GM23338 (cell line): ENCODE data around the gene FBXW7. TPM values are rescaled to one million over a fixed set of nuclear protein-coding genes. Genes with fewer than 3 reads are reported as not detected.

Experiments used
- ATAC-seq: fragments of 200-7000 bp; cut with Tn5 transposase; 3 replicates; pipeline ENCODE4 v1.9.1; 2020
- DNase-seq: peaks from one replicate; pipeline ENCODE4 v3.0.0-alpha.2; 2015; ENCODE audit warnings: low spot score
- H2AFZ ChIP-seq: fragments of 200-600 bp; sonication (generic); 2 replicates; pipeline ENCODE4 v1.8.0; 2016; ENCODE audit warnings: antibody characterized with exemption, mild to moderate bottlenecking, moderate library complexity
- H3F3A ChIP-seq: fragments of 200-600 bp; sonication (generic); replicated peaks from 2 replicates; pipeline ENCODE4 v1.8.0; 2017; ENCODE audit warnings: antibody characterized with exemption, mixed run types, low read depth
- H3K27ac ChIP-seq: fragments of 200-600 bp; sonication (generic); 2 replicates; pipeline ENCODE4 v1.6.1; 2016; ENCODE audit warnings: low read depth
- H3K27me3 ChIP-seq: fragments of 200-600 bp; sonication (generic); 2 replicates; pipeline ENCODE4 v1.8.0; 2016; ENCODE audit warnings: mild to moderate bottlenecking, mixed run types, moderate library complexity; ENCODE audit not compliant: insufficient read depth
- H3K36me3 ChIP-seq: fragments of 200-600 bp; sonication (generic); 2 replicates; pipeline ENCODE4 v1.8.0; 2016; ENCODE audit warnings: mild to moderate bottlenecking; ENCODE audit not compliant: insufficient read depth
- H3K4me1 ChIP-seq: fragments of 200-600 bp; sonication (generic); 2 replicates; pipeline ENCODE4 v1.8.0; 2016; ENCODE audit warnings: mild to moderate bottlenecking, moderate library complexity; ENCODE audit not compliant: insufficient read depth
- H3K4me2 ChIP-seq: fragments of 200-600 bp; sonication (generic); 2 replicates; pipeline ENCODE4 v1.7.1; 2017; ENCODE audit warnings: mixed run types
- H3K4me3 ChIP-seq: fragments of 200-600 bp; sonication (generic); 2 replicates; pipeline ENCODE4 v1.6.1; 2016; ENCODE audit warnings: mixed run types
- H3K79me2 ChIP-seq: fragments of 200-600 bp; sonication (generic); replicated peaks from 2 replicates; pipeline ENCODE4 v1.8.0; 2017; ENCODE audit warnings: mild to moderate bottlenecking; ENCODE audit not compliant: insufficient read depth
- H3K9me2 ChIP-seq: fragments of 200-600 bp; sonication (generic); 2 replicates; pipeline ENCODE4 v1.8.0; 2017; ENCODE audit not compliant: insufficient read depth
- H4K20me1 ChIP-seq: fragments of 200-600 bp; sonication (generic); replicated peaks from 2 replicates; pipeline ENCODE4 v1.8.0; 2017; ENCODE audit warnings: mild to moderate bottlenecking; ENCODE audit not compliant: insufficient read depth
- H3K27ac Mint-ChIP-seq: 2 replicates; pipeline ENCODE4 v1.8.0; 2020; ENCODE audit warnings: inconsistent platforms, mild to moderate bottlenecking, moderate library complexity, mixed read lengths
- H3K27me3 Mint-ChIP-seq: 3 replicates; pipeline ENCODE4 v1.8.0; 2022; ENCODE audit warnings: low read depth, mild to moderate bottlenecking, moderate library complexity, mixed read lengths, inconsistent platforms; ENCODE audit not compliant: insufficient read depth, poor library complexity
- H3K36me3 Mint-ChIP-seq: 3 replicates; pipeline ENCODE4 v1.8.0; 2021; ENCODE audit warnings: low read depth, mild to moderate bottlenecking, inconsistent platforms, moderate library complexity, mixed read lengths
- H3K4me1 Mint-ChIP-seq: 3 replicates; pipeline ENCODE4 v1.8.0; 2020; ENCODE audit warnings: mild to moderate bottlenecking, inconsistent platforms, mixed read lengths
- H3K4me3 Mint-ChIP-seq: 3 replicates; pipeline ENCODE4 v1.8.0; 2021; ENCODE audit warnings: moderate library complexity, mild to moderate bottlenecking, inconsistent platforms, mixed read lengths
- H3K9me3 Mint-ChIP-seq: 3 replicates; pipeline ENCODE4 v1.8.0; 2020; ENCODE audit warnings: moderate library complexity, mild to moderate bottlenecking, inconsistent platforms, mixed read lengths
- CREB1 ChIP-seq: fragments of 250-450 bp; sonication (Bioruptor Pico); IDR thresholded peaks from 2 replicates; pipeline ENCODE4 v1.5.0; 2020; ENCODE audit warnings: low read depth, mild to moderate bottlenecking, moderate library complexity
- CTCF ChIP-seq, 2 experiments: fragments of 200-600 bp in 1 of 2; sonication (generic) in 1 of 2; conservative IDR thresholded peaks; 2 replicates each; pipeline versions ENCODE4 v1.5.1 to v1.6.1; 2016 to 2017; ENCODE audit warnings: antibody characterized with exemption in 2 of 2, low read depth in 2 of 2, mild to moderate bottlenecking in 2 of 2, moderate library complexity in 1 of 2
- ETS1 ChIP-seq: IDR thresholded peaks from 2 replicates; pipeline ENCODE4 v1.6.1; 2016; ENCODE audit warnings: antibody characterized with exemption
- EZH2 ChIP-seq: fragments of 200-600 bp; sonication (generic); IDR thresholded peaks from one replicate; pipeline ENCODE4 v1.8.0; 2017; ENCODE audit warnings: antibody characterized with exemption, mild to moderate bottlenecking, low read depth; ENCODE audit not compliant: unreplicated experiment
- EZH2phosphoT487 ChIP-seq: fragments of 200-600 bp; sonication (generic); IDR thresholded peaks from one replicate; pipeline ENCODE4 v1.8.1; 2018; ENCODE audit warnings: antibody characterized with exemption; ENCODE audit not compliant: unreplicated experiment
- JUNB ChIP-seq: IDR thresholded peaks from one replicate; pipeline ENCODE4 v1.6.1; 2016; ENCODE audit warnings: antibody characterized with exemption; ENCODE audit not compliant: unreplicated experiment
- NANOG ChIP-seq: IDR thresholded peaks from 2 replicates; pipeline ENCODE4 v1.6.1; 2016; ENCODE audit warnings: antibody characterized with exemption, borderline replicate concordance
- POLR2AphosphoS5 ChIP-seq: IDR thresholded peaks from 2 replicates; pipeline ENCODE4 v1.6.1; 2016; ENCODE audit warnings: antibody characterized with exemption, low read depth
- STAT1 ChIP-seq: IDR thresholded peaks from one replicate; pipeline ENCODE4 v1.6.1; 2016; ENCODE audit warnings: antibody characterized with exemption; ENCODE audit not compliant: unreplicated experiment
- ZNF114 ChIP-seq: fragments of 250-450 bp; sonication (Bioruptor Pico); IDR thresholded peaks from 2 replicates; pipeline ENCODE4 v1.5.0; 2020; ENCODE audit warnings: mild to moderate bottlenecking, moderate library complexity
- ZNF331 ChIP-seq: fragments of 250-450 bp; sonication (Bioruptor Pico); IDR thresholded peaks from 2 replicates; pipeline ENCODE4 v1.5.0; 2020; ENCODE audit warnings: low read depth, mild to moderate bottlenecking, moderate library complexity
- ZNF462 ChIP-seq: fragments of 250-450 bp; sonication (Bioruptor Pico); IDR thresholded peaks from 2 replicates; pipeline ENCODE4 v1.5.0; 2020; ENCODE audit warnings: mild to moderate bottlenecking, moderate library complexity
- polyA plus RNA-seq: library from polyadenylated mRNA; unstranded; fragments of >200 nt; fragmentation: Nextera tagmentation; extraction: Ambion mirVana; gene quantifications from 2 replicates; pipeline ENCODE4 v1.2.1, GENCODE V29; 2016
- total RNA-seq: library from RNA; depleted of rRNA; stranded (reverse); fragments of >200 nt; shearing (Covaris generic); gene quantifications from 2 replicates; pipeline ENCODE4 v1.2.3, GENCODE V29; 2014
- TF ChIP-seq, protein P1 (sequence below): IDR thresholded peaks from one replicate; pipeline ENCODE4 v1.6.1; 2018; ENCODE audit warnings: antibody characterized with exemption; ENCODE audit not compliant: unreplicated experiment

FBXW7 gene
- total and polyA plus RNA-seq, 2 experiments from 2014 or later: 25.8 to 34.7 TPM

DNA sequence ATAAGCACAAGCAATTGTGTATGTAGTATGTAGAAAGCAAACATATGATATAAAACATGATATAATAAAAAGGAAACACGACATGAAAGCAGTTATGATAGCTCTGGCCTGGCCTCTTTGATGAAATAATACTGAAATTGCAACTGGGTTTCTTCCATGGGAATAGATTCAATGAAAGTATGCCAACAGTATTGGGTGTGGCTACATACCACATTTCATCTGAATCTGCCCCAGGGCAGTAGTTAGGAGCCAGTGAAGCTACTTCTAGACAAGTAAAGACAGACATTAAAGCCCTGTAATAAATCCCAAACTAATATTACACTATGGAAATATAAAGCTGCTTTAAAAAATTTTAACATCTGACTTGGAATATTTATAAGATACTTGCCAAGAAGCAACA, 207.3 kb downstream of the FBXW7 start:
- Histone ChIP-seq H3K4me1 (no peaks in the 10 kb centered on the region), H3K27ac (no peak overlapping the region), H3K9me2 (no peaks in the 10 kb centered on the region), H4K20me1 (no peaks in the 10 kb centered on the region), H3K79me2 (no peaks in the 10 kb centered on the region), H3K4me2 (no peak overlapping the region), H3K36me3 (no peaks in the 10 kb centered on the region), H3F3A (no peaks in the 10 kb centered on the region), H2AFZ (no peak overlapping the region), H3K4me3 (no peak overlapping the region), H3K27me3 (no peaks in the 10 kb centered on the region)
- no peaks in the 10 kb centered on the region for H3K27me3 Mint-ChIP-seq
- no peak overlapping the region for H3K27ac Mint-ChIP-seq
- ATAC-seq: no peak
- no peaks in the 10 kb centered on the region for H3K4me1 Mint-ChIP-seq
- no peaks in the 10 kb centered on the region for H3K9me3 Mint-ChIP-seq
- no peaks in the 10 kb centered on the region for H3K36me3 Mint-ChIP-seq
- DNase-seq: no peak
- no peak overlapping the region for H3K4me3 Mint-ChIP-seq
- TF ChIP-seq CTCF (conservative IDR thresholded peaks at IDR 0.05; ENCODE audit: low read depth in 2 of 2) (no peak), STAT1 (no peak), EZH2 (no peak), CREB1 (CRISPR knock-in tag) (no peak), ETS1 (no peak), JUNB (no peak), NANOG (no peak), ZNF462 (no peak), ZNF331 (CRISPR knock-in tag) (no peak), ZNF114 (CRISPR knock-in tag) (no peak), EZH2phosphoT487 (no peak), POLR2AphosphoS5 (no peak)
- TF ChIP-seq, protein P1, sequence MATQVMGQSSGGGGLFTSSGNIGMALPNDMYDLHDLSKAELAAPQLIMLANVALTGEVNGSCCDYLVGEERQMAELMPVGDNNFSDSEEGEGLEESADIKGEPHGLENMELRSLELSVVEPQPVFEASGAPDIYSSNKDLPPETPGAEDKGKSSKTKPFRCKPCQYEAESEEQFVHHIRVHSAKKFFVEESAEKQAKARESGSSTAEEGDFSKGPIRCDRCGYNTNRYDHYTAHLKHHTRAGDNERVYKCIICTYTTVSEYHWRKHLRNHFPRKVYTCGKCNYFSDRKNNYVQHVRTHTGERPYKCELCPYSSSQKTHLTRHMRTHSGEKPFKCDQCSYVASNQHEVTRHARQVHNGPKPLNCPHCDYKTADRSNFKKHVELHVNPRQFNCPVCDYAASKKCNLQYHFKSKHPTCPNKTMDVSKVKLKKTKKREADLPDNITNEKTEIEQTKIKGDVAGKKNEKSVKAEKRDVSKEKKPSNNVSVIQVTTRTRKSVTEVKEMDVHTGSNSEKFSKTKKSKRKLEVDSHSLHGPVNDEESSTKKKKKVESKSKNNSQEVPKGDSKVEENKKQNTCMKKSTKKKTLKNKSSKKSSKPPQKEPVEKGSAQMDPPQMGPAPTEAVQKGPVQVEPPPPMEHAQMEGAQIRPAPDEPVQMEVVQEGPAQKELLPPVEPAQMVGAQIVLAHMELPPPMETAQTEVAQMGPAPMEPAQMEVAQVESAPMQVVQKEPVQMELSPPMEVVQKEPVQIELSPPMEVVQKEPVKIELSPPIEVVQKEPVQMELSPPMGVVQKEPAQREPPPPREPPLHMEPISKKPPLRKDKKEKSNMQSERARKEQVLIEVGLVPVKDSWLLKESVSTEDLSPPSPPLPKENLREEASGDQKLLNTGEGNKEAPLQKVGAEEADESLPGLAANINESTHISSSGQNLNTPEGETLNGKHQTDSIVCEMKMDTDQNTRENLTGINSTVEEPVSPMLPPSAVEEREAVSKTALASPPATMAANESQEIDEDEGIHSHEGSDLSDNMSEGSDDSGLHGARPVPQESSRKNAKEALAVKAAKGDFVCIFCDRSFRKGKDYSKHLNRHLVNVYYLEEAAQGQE: no peak
